Endothelial cell of umbilical vein (primary cell): ENCODE results near the gene FAM184B. TPM values are rescaled to one million over a fixed set of nuclear protein-coding genes. Genes with fewer than 3 reads are reported as not detected.

ENCODE experiments used
- BruUV-seq: library from RNA; stranded (reverse); fragments of 400-500 nt; replicated peaks from 2 replicates; lab custom pipeline; 2021; lab: Mats Ljungman, UMichigan
- CTCF ChIA-PET: fragments of 300-600, 350-600 bp; sonication (Branson Sonifier 250); formaldehyde crosslinking; loops from one replicate; lab custom pipeline; 2021; ENCODE audit warnings: antibody characterized with exemption, inconsistent platforms; lab: Charles Lee
- POLR2A ChIA-PET: fragments of 300-600, 350-600 bp; sonication (Branson Sonifier 250); formaldehyde crosslinking; loops from one replicate; lab custom pipeline; 2021; ENCODE audit warnings: antibody characterized with exemption, inconsistent platforms; lab: Charles Lee
- DNase-seq: peaks from one replicate; pipeline ENCODE4 v3.0.0-alpha.2; 2011; ENCODE audit warnings: low read depth, low spot score
- FAIRE-seq: peaks from 2 replicates; lab custom pipeline; 2011; peaks lifted over from hg19 to GRCh38; lab: Jason Lieb, UNC
- H2AFZ ChIP-seq: 2 replicates; pipeline ENCODE4 v1.6.0; 2012; ENCODE audit warnings: low read depth, low read length, control low read depth, inconsistent platforms
- H3K27ac ChIP-seq: 2 replicates; pipeline ENCODE4 v1.5.1; 2011; ENCODE audit warnings: low read depth, mild to moderate bottlenecking, control low read depth, low read length, moderate library complexity; ENCODE audit not compliant: insufficient read depth
- H3K27me3 ChIP-seq, 2 experiments: 2 replicates each; pipeline versions ENCODE4 v1.6.0 to v1.6.1; 2011; ENCODE audit warnings: low read length in 2 of 2, mixed read lengths in 1 of 2; ENCODE audit not compliant: control insufficient read depth in 2 of 2, insufficient read depth in 2 of 2
- H3K36me3 ChIP-seq, 2 experiments: 2 replicates in 1 of 2; 3 replicates in 1 of 2; pipeline ENCODE4 v1.5.1; 2011; ENCODE audit warnings: low read length in 2 of 2, mild to moderate bottlenecking in 1 of 2, moderate library complexity in 1 of 2; ENCODE audit not compliant: control insufficient read depth in 2 of 2, insufficient read depth in 2 of 2; ENCODE audit errors: extremely low read depth in 1 of 2
- H3K4me1 ChIP-seq: 3 replicates; pipeline ENCODE4 v1.5.1; 2011; ENCODE audit warnings: mild to moderate bottlenecking, low read length; ENCODE audit not compliant: control insufficient read depth, insufficient read depth; ENCODE audit errors: extremely low read depth
- H3K4me2 ChIP-seq: 2 replicates; pipeline ENCODE4 v1.6.1; 2011; ENCODE audit warnings: low read length, control low read depth, mixed read lengths; ENCODE audit not compliant: insufficient read depth
- H3K4me3 ChIP-seq, 3 experiments: fragments of 200-600 bp in 1 of 3; sonication (generic), shearing (Covaris generic) in 1 of 3; replicated peaks in 1 of 3; 2 replicates each; pipeline ENCODE4 v1.5.1; 2011 to 2016; ENCODE audit warnings: control low read depth in 3 of 3, low read length in 3 of 3, mild to moderate bottlenecking in 2 of 3, inconsistent platforms in 1 of 3, low read depth in 1 of 3, moderate library complexity in 1 of 3; ENCODE audit not compliant: insufficient read depth in 1 of 3
- H3K79me2 ChIP-seq: 2 replicates; pipeline ENCODE4 v1.6.0; 2012; ENCODE audit warnings: low read length, inconsistent platforms; ENCODE audit not compliant: control insufficient read depth, insufficient read depth
- H3K9ac ChIP-seq: replicated peaks from 2 replicates; pipeline ENCODE3; 2011; ENCODE audit warnings: low read length, control low read depth; ENCODE audit not compliant: insufficient read depth; ENCODE audit errors: extremely low read depth
- H3K9me1 ChIP-seq: replicated peaks from 3 replicates; pipeline ENCODE4 v1.6.0; 2011; ENCODE audit warnings: mild to moderate bottlenecking, low read length; ENCODE audit not compliant: control insufficient read depth, insufficient read depth; ENCODE audit errors: extremely low read depth
- H3K9me3 ChIP-seq: replicated peaks from 2 replicates; pipeline ENCODE4 v1.5.1; 2012; ENCODE audit warnings: low read length, inconsistent platforms; ENCODE audit not compliant: control insufficient read depth, insufficient read depth
- H4K20me1 ChIP-seq: replicated peaks from 2 replicates; pipeline ENCODE3; 2011; ENCODE audit warnings: mild to moderate bottlenecking, low read length; ENCODE audit not compliant: control insufficient read depth, insufficient read depth; ENCODE audit errors: extremely low read depth
- EZH2 ChIP-seq: IDR thresholded peaks from 2 replicates; pipeline ENCODE4 v1.6.1; 2012; ENCODE audit warnings: borderline replicate concordance, low read depth, mild to moderate bottlenecking, moderate library complexity, low read length, inconsistent platforms; ENCODE audit not compliant: severe bottlenecking
- FOS ChIP-seq: IDR thresholded peaks from 2 replicates; pipeline ENCODE4 v1.6.1; 2011; ENCODE audit warnings: mild to moderate bottlenecking, low read length, moderate library complexity, borderline replicate concordance; ENCODE audit not compliant: insufficient read depth
- GATA2 ChIP-seq: IDR thresholded peaks from 2 replicates; pipeline ENCODE4 v1.7.0; 2011; ENCODE audit warnings: low read depth, mild to moderate bottlenecking, moderate library complexity, mixed read lengths, low read length; ENCODE audit not compliant: insufficient read length, insufficient read depth
- JUN ChIP-seq: IDR thresholded peaks from 2 replicates; pipeline ENCODE4 v1.6.1; 2011; ENCODE audit warnings: borderline replicate concordance, low read depth; ENCODE audit not compliant: insufficient read length, insufficient read depth
- MYC ChIP-seq: IDR thresholded peaks from one replicate; pipeline ENCODE4 v1.6.1; 2011; ENCODE audit warnings: mild to moderate bottlenecking, low read depth, low read length
- POLR2A ChIP-seq: IDR thresholded peaks from 2 replicates; pipeline ENCODE4 v1.6.1; 2012; ENCODE audit warnings: low read depth, mild to moderate bottlenecking, control low read depth, low read length
- POLR2AphosphoS5 ChIP-seq: IDR thresholded peaks from 2 replicates; pipeline ENCODE4 v1.6.1; 2012; ENCODE audit warnings: low read depth, mild to moderate bottlenecking, control low read depth, low read length, moderate library complexity; ENCODE audit not compliant: insufficient read depth
- dilution Hi-C: fragments of 300-500 bp; cut with MboI; formaldehyde crosslinking; loops from one replicate; pipeline ENCODE4 v1.15.0; 2019; ENCODE audit warnings: low sequenced_read_pairs; ENCODE audit not compliant: extremely low pct_ligation_motif_present
- intact Hi-C: fragments of 100-400 bp; cut with micrococcal nuclease; formaldehyde crosslinking; loops from one replicate; pipeline ENCODE4 v1.10.0; 2022
- polyA plus RNA-seq, 4 experiments: library from polyadenylated mRNA; depleted of rRNA in 3 of 4; stranded (reverse) in 3 of 4; unstranded in 1 of 4; fragments of >200 nt; gene quantifications; 2 replicates each; pipeline versions ENCODE4 v1.2.1 to v1.2.3, GENCODE V29; 2011 to 2012; ENCODE audit warnings: missing spikeins in 1 of 4
- total RNA-seq: library from RNA; stranded (reverse); gene quantifications from 2 replicates; pipeline ENCODE4 v1.2.3, GENCODE V29; 2021
- TF ChIP-seq, protein P1 (sequence below): IDR thresholded peaks from 2 replicates; pipeline ENCODE4 v1.6.1; 2011; ENCODE audit not compliant: insufficient read depth, insufficient read length
- TF ChIP-seq, protein P2 (sequence below), 2 donors: IDR thresholded peaks; 1 replicate in 1 of 2; 2 replicates in 1 of 2; pipeline ENCODE4 v1.5.1; 2011; ENCODE audit warnings: low read length in 2 of 2, mild to moderate bottlenecking in 2 of 2, moderate library complexity in 2 of 2, control low read depth in 1 of 2, inconsistent platforms in 1 of 2, low read depth in 1 of 2; ENCODE audit not compliant: insufficient read depth in 1 of 2; ENCODE audit errors: extremely low read depth in 1 of 2

Gene FAM184B
- total and polyA plus RNA-seq, 2 donors (not counting 3 experiments of a cell fraction or from before 2014, with no cell fraction given): not detected

DNA sequence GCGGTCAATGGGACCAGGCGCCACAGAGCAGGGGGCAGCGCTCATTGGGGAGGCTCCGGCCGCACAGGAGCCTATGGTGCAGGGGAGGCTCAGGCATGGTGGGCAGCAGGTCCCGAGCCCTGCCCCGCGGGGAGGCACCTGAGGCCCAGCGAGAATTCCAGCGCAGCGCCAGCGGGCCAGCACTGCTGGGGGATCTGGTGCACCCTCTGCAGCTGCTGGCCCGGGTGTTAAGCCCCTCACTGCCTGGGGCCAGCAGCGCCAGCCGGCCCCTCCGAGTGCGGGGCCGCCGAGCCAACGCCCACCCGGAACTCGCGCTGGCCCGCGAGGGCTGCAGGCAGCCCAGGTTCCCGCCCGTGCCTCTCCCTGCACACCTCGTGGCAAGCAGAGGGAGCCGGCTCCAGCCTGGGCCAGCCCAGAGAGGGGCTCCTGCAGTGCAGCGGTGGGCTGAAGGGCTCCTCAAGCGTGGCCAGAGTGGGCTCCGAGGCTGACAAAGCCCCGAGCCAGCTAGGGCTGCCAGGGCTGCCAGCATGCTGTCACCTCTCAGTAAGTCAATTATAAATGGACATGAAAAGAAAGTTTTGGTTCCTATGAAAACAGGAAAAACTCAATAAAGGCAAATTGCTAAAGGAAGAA, 14.5 kb downstream of the FAM184B start:
- Histone ChIP-seq H3K9ac (no peak overlapping the region), H3K4me1 (no peaks in the 10 kb centered on the region), H3K4me3 (no peak overlapping the region), H3K9me3 (no peaks in the 10 kb centered on the region), H2AFZ (no peak overlapping the region), H3K4me2 (no peak overlapping the region), H3K36me3 (no peaks in the 10 kb centered on the region), H3K27me3 (no peaks in the 10 kb centered on the region), H3K27ac (no peak overlapping the region), H4K20me1 (no peaks in the 10 kb centered on the region), H3K79me2 (no peaks in the 10 kb centered on the region), H3K9me1 (no peaks in the 10 kb centered on the region)
- BruUV-seq: no TSS peak
- intact Hi-C loops: no loop called here
- FAIRE-seq: no peak
- dilution Hi-C loops: no loop called here
- CTCF ChIA-PET: no interaction called here
- DNase-seq: no peak
- no peak for TF ChIP-seq JUN
- no peak for TF ChIP-seq POLR2A
- no peak for TF ChIP-seq GATA2
- TF ChIP-seq MYC: no peak
- no peak for TF ChIP-seq POLR2AphosphoS5
- TF ChIP-seq, protein P1, sequence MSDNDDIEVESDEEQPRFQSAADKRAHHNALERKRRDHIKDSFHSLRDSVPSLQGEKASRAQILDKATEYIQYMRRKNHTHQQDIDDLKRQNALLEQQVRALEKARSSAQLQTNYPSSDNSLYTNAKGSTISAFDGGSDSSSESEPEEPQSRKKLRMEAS: no peak
- TF ChIP-seq, protein P2, sequence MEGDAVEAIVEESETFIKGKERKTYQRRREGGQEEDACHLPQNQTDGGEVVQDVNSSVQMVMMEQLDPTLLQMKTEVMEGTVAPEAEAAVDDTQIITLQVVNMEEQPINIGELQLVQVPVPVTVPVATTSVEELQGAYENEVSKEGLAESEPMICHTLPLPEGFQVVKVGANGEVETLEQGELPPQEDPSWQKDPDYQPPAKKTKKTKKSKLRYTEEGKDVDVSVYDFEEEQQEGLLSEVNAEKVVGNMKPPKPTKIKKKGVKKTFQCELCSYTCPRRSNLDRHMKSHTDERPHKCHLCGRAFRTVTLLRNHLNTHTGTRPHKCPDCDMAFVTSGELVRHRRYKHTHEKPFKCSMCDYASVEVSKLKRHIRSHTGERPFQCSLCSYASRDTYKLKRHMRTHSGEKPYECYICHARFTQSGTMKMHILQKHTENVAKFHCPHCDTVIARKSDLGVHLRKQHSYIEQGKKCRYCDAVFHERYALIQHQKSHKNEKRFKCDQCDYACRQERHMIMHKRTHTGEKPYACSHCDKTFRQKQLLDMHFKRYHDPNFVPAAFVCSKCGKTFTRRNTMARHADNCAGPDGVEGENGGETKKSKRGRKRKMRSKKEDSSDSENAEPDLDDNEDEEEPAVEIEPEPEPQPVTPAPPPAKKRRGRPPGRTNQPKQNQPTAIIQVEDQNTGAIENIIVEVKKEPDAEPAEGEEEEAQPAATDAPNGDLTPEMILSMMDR (IDR thresholded peaks at IDR 0.05; ENCODE audit: extremely low read depth in 1 of 2, insufficient read depth in 1 of 2, low read depth in 1 of 2, low read length in 2 of 2): no peak
- TF ChIP-seq FOS: no peak
- TF ChIP-seq EZH2: no peak
- POLR2A ChIA-PET: no interaction called here
